ENCODE data around the gene PARD3. TPM values are rescaled to one million over a fixed set of nuclear protein-coding genes. Genes with fewer than 3 reads are reported as not detected.
A peak's percentile ranks its signal among the peaks of the same experiment; 100 is the strongest.

PARD3 gene
- total RNA-seq, 3 donors from 2014 or later = 39.5 to 87.9 (median 47.0) TPM

DNA sequence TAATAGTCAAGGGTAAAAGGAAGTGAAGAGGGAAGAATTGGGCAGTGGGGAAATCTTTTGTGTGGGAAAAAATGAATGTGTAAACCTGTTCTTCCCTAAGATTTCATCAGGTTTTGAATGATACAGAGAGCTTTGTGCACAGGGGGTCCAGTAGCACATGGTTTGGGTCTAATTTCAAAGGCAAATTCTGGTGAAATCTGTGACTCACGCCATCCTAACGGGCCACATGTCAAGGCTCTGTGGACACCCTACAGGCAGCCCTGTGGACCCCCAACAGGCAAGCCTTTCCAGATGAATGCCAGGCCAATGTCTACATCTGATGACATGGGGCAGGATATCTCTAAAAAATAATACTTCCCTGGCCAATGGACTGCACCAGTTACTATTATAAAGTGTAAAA is 309.8 kb downstream of the PARD3 start:
- TF ChIP-seq, protein P1, sequence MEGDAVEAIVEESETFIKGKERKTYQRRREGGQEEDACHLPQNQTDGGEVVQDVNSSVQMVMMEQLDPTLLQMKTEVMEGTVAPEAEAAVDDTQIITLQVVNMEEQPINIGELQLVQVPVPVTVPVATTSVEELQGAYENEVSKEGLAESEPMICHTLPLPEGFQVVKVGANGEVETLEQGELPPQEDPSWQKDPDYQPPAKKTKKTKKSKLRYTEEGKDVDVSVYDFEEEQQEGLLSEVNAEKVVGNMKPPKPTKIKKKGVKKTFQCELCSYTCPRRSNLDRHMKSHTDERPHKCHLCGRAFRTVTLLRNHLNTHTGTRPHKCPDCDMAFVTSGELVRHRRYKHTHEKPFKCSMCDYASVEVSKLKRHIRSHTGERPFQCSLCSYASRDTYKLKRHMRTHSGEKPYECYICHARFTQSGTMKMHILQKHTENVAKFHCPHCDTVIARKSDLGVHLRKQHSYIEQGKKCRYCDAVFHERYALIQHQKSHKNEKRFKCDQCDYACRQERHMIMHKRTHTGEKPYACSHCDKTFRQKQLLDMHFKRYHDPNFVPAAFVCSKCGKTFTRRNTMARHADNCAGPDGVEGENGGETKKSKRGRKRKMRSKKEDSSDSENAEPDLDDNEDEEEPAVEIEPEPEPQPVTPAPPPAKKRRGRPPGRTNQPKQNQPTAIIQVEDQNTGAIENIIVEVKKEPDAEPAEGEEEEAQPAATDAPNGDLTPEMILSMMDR (IDR thresholded peaks at IDR 0.05) = no peak
- no peak for ATAC-seq
- DNase-seq = no peak
- H3K36me3 ChIP-seq (ENCODE audit: low read depth) = no peaks in the 10 kb centered on the region
- H3K4me1 ChIP-seq (ENCODE audit: low read depth) = no peaks in the 10 kb centered on the region
- no peaks in the 10 kb centered on the region for H3K9me3 ChIP-seq
- intact Hi-C loops (cut with DNase I, micrococcal nuclease) = no loop called here
- no peak overlapping the region for H3K4me3 ChIP-seq

DNA sequence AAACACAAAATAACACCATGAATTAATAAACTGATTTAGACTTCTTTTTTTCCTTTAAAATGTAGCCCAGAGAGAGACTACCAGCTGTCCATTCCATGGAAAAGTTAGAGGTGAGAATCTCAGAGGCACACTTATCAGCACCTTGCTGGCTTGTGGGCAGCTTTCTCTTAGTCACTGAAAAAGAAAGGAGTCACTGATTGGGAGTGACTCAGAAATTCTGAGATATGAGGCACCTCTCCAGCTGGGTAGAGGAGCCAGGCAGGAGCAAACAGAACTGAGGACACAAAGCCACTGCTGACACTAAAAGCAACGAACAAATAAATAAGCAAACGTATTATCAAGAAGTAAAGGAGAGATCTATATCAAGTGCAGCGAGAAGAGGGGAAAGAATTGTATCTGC is 310.6 kb downstream of the PARD3 start:
- ATAC-seq = peak; percentile 16

DNA sequence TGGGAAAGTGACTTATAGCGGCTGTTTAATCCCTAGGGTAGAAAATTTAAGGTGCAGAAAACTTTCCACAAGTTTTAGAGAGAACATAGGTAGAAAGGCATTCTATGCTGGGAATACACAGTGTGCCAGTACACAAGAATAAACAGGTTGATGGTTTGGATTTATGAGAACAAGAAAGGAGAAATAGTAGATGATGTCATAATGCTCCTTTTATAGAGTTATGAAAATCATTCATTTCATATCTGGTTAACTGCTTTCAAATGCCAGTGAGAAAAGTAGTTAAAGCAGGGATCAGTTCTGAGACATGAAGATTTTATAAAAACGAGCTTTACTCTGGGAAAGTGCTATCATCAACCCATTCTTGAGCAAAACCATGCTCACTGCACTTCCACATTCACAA is 311.4 kb downstream of the PARD3 start:
- ATAC-seq = no peak
- TF ChIP-seq, protein P1 (IDR thresholded peaks at IDR 0.05) = no peak

More for the DNA sequence above, 310.6 kb downstream of the PARD3 start:
- intact Hi-C loops (cut with DNase I, micrococcal nuclease) = no loop called here
- no peak for DNase-seq
- TF ChIP-seq, protein P1 (IDR thresholded peaks at IDR 0.05) = no peak
- no peak overlapping the region for H3K4me3 ChIP-seq
- H3K4me1 ChIP-seq (ENCODE audit: low read depth) = no peaks in the 10 kb centered on the region
- H3K9me3 ChIP-seq = no peaks in the 10 kb centered on the region
- no peaks in the 10 kb centered on the region for H3K36me3 ChIP-seq (ENCODE audit: low read depth)

DNA sequence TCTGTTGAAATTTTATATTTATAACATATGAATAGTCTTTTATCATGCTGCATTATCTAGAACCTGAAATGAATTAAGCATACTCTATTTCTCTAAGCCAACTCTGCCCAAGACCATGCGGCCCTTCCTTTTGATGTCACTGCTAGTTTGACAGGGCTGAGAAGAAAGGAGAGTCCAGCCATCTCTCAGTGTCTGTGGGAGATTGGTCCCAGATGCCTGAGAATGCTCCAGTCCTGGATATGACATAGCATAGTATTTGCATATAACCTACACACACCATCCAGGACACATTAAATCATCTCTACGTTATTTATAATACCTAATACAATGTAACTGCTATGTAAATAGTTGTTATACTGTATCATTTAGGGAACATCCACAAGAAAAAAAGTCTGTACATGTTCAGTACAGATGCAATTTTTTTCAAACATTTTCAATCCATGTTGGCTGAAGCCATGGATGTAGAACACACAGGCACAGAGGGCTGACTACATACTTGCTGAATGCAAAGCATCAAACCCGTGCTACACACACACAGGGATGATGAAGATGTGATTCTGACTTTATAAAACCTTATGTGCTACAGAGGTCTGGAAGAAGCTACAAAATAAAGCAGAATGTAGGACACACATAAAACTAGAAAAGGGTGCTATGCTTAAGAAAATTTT is 315.4 kb downstream of the PARD3 start:
- Histone ChIP-seq H3K4me3 (no peak overlapping the region), H3K36me3 (ENCODE audit: low read depth) (no peaks in the 10 kb centered on the region), H3K9me3 (no peaks in the 10 kb centered on the region), H3K4me1 (ENCODE audit: low read depth) (no peaks in the 10 kb centered on the region)
- ATAC-seq = no peak
- DNase-seq = no peak
- TF ChIP-seq, protein P1 (IDR thresholded peaks at IDR 0.05) = no peak
- intact Hi-C loops (cut with DNase I, micrococcal nuclease) = no loop called here

More for the DNA sequence above, 311.4 kb downstream of the PARD3 start:
- Histone ChIP-seq H3K9me3 (no peaks in the 10 kb centered on the region), H3K4me3 (no peak overlapping the region), H3K4me1 (ENCODE audit: low read depth) (no peaks in the 10 kb centered on the region), H3K36me3 (ENCODE audit: low read depth) (no peaks in the 10 kb centered on the region)
- intact Hi-C loops (cut with DNase I, micrococcal nuclease) = no loop called here
- DNase-seq = no peak

DNA sequence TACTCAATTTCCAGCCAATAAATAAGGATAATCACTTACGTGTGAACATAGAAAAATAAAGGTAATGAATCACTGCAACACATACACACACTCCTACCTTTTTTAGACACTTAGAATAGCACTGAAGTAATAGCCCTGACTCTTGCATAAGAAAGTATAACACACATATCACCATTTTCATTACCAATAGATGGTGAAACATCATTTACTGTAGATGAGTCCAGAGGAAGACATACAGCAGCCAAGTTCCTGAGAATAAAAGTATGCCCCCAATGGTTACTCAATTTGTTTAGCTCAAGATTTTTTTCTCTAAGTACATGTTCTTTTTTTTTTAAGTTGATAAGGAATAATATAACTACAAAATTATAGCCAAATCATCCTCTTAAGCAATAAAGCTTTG is 316.3 kb downstream of the PARD3 start:
- intact Hi-C loops (cut with DNase I, micrococcal nuclease) = no loop called here
- Histone ChIP-seq H3K4me1 (ENCODE audit: low read depth) (no peaks in the 10 kb centered on the region), H3K4me3 (no peak overlapping the region), H3K36me3 (ENCODE audit: low read depth) (no peaks in the 10 kb centered on the region), H3K9me3 (no peaks in the 10 kb centered on the region)
- TF ChIP-seq, protein P1 (IDR thresholded peaks at IDR 0.05) = no peak
- DNase-seq (no peak), ATAC-seq (no peak)
